ENCODE results near the gene PRKN.

GRCh38 chr6:161926324-161926723, 801.2 kb downstream of the PRKN start:
- no peak for TF ChIP-seq POLR2A (IDR thresholded peaks at IDR 0.05)
- TF ChIP-seq CTCF (IDR thresholded peaks at IDR 0.05), result no peak
